Measurements from ENCODE around the gene ST6GALNAC3. TPM values are rescaled to one million over a fixed set of nuclear protein-coding genes. Genes with fewer than 3 reads are reported as not detected.

ST6GALNAC3 gene
- total RNA-seq, 2 donors from 2014 or later: 10.5 to 13.3 TPM

GRCh38 chr1:76554283-76554682 lies 479.7 kb downstream of the ST6GALNAC3 start:
- DNase-seq (no peak), ATAC-seq (no peak)
- intact Hi-C loops (cut with DNase I, micrococcal nuclease): no loop called here

DNA sequence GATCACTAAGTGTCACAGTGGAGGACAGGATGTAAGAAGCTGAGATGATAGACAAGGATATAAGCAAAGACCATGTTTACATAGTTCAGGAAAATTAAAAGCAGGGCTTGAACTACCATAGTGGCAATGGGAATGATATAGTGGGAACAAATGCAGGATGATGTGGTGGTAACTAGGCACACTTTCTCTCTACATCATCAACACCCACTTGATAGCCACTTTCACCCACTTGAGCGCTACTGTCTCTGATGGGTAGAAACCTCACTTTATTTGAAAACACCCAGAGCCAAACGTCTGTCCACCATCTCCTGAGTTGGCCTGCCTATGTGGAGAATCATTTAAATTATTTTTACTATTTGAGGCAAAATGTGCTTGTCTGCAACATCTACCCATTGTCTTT lies 487.7 kb downstream of the ST6GALNAC3 start:
- no peak for ATAC-seq
- no peak for DNase-seq
- intact Hi-C loops (cut with DNase I, micrococcal nuclease): no loop called here

- intact Hi-C loops (cut with DNase I, micrococcal nuclease): no loop called here
These were observed 494.2 kb downstream of the ST6GALNAC3 start for GRCh38 chr1:76568573-76569238.

GRCh38 chr1:76571248-76571647 lies 496.7 kb downstream of the ST6GALNAC3 start:
- ATAC-seq: no peak
- intact Hi-C loops (cut with DNase I, micrococcal nuclease): no loop called here
- DNase-seq: no peak

More at GRCh38 chr1:76568573-76569238, 494.2 kb downstream of the ST6GALNAC3 start:
- ATAC-seq (no peak), DNase-seq (no peak)

DNA sequence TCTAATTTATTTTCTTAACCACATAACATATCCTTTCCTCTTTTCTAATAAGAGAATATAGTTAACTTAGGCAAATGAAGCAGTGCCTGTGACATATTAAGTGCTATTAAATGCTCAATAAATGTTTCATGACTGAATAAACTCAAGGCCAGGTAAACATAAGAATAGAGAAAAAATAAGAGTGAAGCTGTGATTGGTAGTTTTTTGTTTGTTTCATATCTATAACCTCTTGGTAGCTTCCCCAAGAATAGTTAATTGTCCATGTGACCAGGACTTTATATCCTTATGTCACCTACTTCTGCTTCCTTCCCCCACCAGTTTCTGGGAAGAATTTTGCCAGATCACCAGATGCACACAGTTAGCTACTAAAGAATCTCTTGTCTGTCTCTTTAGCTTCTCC lies 497.7 kb downstream of the ST6GALNAC3 start:
- intact Hi-C loops (cut with DNase I, micrococcal nuclease): no loop called here
- DNase-seq (no peak), ATAC-seq (no peak)

- no peak for ATAC-seq
- intact Hi-C loops (cut with DNase I, micrococcal nuclease): no loop called here
- no peak for DNase-seq
These were observed 502.5 kb downstream of the ST6GALNAC3 start for GRCh38 chr1:76576876-76577524.

DNA sequence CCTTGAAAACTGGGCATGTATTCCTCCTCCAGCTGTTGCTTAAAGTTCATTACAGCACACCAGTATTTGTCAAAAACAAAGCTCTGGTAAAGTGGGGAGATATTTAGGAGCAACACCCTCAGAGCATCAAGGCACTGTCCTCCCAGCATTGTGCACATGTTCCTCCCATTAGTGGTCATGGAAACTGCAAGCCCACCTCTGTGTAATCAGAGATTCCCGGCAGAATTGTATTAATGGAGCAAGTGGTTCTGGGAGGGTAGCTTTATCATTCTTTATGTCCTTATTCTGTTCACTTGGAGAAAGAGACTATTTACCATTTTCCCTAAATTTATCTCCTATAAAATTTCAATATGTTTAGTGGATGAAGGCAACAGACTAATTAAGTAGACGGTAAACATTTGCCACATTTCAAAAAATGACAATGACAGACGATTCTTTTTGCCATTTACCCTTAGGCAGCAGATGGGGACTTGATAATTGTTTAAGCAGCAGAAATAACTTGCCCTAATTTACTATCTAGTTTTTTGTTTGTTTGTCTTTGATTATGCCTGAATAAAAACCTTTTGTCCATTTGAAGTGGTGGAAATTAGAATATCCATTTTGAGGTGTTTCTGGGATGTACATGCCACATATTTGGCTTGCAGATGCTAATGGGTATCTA lies 503.1 kb downstream of the ST6GALNAC3 start:
- DNase-seq (no peak), ATAC-seq (no peak)
- intact Hi-C loops (cut with DNase I, micrococcal nuclease): no loop called here

DNA sequence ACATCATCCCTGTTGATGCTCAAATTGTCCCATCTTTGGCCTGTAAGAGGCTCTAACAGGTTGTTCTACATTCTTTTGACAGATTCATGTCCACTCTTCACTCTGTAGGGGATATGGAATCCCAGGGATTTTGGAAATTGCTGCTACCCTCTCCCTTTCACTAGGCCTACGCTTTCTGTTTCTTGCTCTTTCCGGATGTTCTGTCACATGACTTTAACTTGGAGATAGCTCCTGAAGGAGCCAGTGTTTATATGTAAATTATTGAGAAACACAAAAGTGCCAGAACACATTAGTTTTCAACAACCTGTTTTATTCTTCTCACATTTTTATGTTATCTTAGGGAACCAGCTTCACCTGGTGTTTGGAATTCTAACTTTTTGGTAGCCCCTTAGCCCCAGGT lies 505.7 kb downstream of the ST6GALNAC3 start:
- DNase-seq (no peak), ATAC-seq (no peak)
- intact Hi-C loops (cut with DNase I, micrococcal nuclease): no loop called here

DNA sequence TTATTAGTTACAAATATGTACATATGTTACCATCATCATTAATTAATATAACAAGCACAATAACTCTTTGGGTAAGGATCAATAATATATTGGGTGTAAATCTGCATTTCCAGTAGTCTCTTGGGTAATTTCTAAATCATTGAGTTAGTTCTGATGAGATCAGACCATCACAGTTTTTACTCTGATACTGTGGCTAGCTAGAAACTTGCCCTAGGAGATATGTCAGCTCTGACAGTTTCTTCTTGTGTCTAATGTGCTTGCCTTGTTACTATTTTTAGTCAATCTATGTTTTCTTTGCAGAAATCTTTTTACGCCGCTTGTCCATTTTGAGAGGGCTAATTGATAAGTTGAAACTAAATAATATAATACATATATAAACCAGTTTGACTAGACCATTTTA lies 507.2 kb downstream of the ST6GALNAC3 start:
- intact Hi-C loops (cut with DNase I, micrococcal nuclease): no loop called here
- ATAC-seq (no peak), DNase-seq (no peak)

DNA sequence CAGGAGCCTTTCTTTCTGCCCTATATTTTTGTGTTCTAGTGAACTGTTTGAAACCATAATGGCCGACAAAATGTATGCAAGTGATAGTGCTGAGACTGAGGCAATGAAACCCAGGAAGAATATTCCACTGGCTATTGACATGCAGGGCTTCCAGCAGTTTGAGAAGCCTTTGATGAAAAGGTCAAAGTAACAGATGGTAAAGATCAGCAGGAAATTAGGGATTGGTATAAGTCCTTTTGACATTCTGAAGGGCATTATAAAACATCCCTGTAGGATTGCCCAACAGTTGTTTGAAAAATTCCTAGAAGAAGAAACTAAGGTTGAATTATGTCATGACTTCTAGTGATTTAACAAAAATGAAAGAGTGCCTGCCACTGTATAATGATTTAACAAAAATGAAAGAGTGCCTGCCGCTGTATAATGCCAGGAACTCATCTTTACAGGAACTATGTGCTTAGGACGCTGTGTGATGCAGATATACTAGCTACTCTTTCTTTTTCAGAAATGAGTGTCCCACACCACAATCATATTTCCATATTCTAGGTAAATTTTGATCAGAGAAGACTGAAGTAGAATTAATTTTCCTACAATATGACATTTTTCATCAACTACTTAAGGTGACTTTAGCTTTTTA lies 508.8 kb downstream of the ST6GALNAC3 start:
- ATAC-seq: no peak
- intact Hi-C loops (cut with DNase I, micrococcal nuclease): no loop called here
- DNase-seq: no peak

- intact Hi-C loops (cut with DNase I, micrococcal nuclease): no loop called here
- no peak for ATAC-seq
These were observed 509.4 kb downstream of the ST6GALNAC3 start for GRCh38 chr1:76583875-76584477.

DNA sequence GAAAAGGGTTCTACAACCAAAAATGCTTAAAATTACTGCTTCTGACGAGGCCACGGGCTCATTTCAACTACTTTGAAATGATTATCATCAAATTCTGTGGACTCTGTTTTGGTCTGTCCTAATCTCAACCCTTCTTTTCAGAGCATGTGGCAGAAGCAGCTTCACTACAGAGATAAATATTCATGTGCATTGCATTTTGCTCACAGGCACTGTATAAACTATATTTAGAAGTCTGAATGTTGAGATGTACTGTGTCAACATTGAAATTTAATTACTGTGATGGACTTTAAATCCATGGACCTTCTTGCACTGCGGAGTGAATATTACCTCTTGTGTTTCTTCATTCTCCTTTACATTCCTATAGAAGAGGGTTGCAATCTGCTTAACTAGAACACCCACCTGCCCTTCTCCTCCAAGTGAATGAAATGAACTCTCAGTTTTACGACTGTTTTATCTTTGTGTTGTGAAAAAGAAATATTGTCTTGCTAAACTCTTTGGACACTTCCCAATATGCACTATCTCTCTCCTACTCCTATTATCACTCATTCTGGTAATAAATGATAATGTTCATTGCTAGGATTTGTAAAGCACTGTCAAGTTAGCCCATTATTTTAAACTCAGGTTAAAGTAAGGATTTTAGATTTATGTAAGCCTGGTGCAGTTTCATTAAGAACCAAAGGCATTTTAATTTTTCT lies 511.6 kb downstream of the ST6GALNAC3 start:
- ATAC-seq (peak; percentile 52), DNase-seq (no peak)

More at GRCh38 chr1:76583875-76584477, 509.4 kb downstream of the ST6GALNAC3 start:
- DNase-seq: no peak

DNA sequence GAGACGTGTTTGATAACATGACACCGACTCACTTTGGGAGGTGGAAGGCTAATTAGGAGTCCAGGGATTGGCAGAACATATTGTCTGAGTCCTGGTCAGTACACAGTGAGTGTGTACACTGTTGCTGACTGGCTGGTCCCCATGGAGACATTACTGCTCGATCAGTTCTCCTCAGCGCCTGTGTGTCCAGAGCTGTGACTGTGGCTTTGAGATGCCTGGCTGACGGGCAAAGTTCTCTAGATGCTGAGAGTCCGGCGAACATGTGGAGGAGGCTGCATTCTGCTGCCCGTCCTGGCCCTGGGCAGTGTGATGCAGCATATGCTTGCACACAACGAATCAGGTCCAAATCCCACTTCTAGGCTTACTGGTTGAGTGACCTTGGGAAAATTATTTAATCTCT lies 512.7 kb downstream of the ST6GALNAC3 start:
- intact Hi-C loops (cut with DNase I, micrococcal nuclease): no loop called here
- DNase-seq (no peak), ATAC-seq (no peak)

More for the DNA sequence above, 511.6 kb downstream of the ST6GALNAC3 start:
- intact Hi-C loops (cut with DNase I, micrococcal nuclease): no loop called here

GRCh38 chr1:76591461-76591860 lies 516.9 kb downstream of the ST6GALNAC3 start:
- peak; percentile 37 for ATAC-seq
- intact Hi-C loops (cut with DNase I, micrococcal nuclease): no loop called here

GRCh38 chr1:76591963-76592362 lies 517.4 kb downstream of the ST6GALNAC3 start:
- no peak for ATAC-seq
- DNase-seq: no peak
- intact Hi-C loops (cut with DNase I, micrococcal nuclease): no loop called here

More at GRCh38 chr1:76591461-76591860, 516.9 kb downstream of the ST6GALNAC3 start:
- DNase-seq: no peak

- intact Hi-C loops (cut with DNase I, micrococcal nuclease): no loop called here
- DNase-seq (no peak), ATAC-seq (no peak)
These were observed 518.6 kb downstream of the ST6GALNAC3 start for GRCh38 chr1:76593141-76593540.

GRCh38 chr1:76593618-76594017 lies 519.1 kb downstream of the ST6GALNAC3 start:
- ATAC-seq: no peak
- DNase-seq: no peak
- intact Hi-C loops (cut with DNase I, micrococcal nuclease): no loop called here

DNA sequence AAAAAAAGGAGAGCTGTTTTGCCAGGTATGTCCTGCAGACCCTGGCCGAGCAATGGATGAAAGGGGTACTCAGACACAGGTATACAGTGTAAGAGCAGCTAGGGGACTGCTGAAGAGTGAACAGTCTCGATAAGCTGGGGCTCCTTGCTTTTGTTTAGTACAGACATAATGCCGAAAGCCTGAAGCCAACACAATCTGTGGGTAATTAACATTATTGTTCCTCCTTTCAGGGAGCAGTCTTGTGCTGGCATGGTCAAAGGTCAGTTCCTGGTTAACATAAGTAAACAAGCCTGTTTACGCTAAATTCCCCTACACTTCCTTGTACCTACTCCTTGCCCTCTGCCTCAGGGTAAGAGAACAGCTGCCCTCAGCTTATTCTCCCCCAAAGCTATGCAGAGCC lies 520.5 kb downstream of the ST6GALNAC3 start:
- peak; percentile 24 to 65 for DNase-seq
- intact Hi-C loops (cut with DNase I, micrococcal nuclease): no loop called here

GRCh38 chr1:76601465-76601864 lies 526.9 kb downstream of the ST6GALNAC3 start:
- ATAC-seq (peak; percentile 43), DNase-seq (no peak)
- intact Hi-C loops (cut with DNase I, micrococcal nuclease): no loop called here

More for the DNA sequence above, 520.5 kb downstream of the ST6GALNAC3 start:
- ATAC-seq: peak; percentile 97
